HepG2 (cell line): ENCODE data around the gene DNM1L.

Experiments
- EP300 ChIP-seq, 3 experiments: sonication (generic) in 1 of 3; formaldehyde crosslinking in 1 of 3; IDR thresholded peaks; 2 replicates each; pipeline versions ENCODE4 v1.5.1 to v1.6.1; 2011 to 2020; ENCODE audit warnings: low read depth in 2 of 3, low read length in 2 of 3, borderline replicate concordance in 1 of 3, improper control_type of control experiment in 1 of 3, mild to moderate bottlenecking in 1 of 3, missing genetic modification reagents in 1 of 3, moderate library complexity in 1 of 3
- EZH2 ChIP-seq: conservative IDR thresholded peaks from 2 replicates; pipeline ENCODE4 v1.6.1; 2012; ENCODE audit warnings: mild to moderate bottlenecking, low read depth, low read length, moderate library complexity
- POLR2A ChIP-seq, 2 experiments: IDR thresholded peaks; 2 replicates each; pipeline ENCODE4 v1.6.1; 2011; ENCODE audit warnings: low read depth in 2 of 2, low read length in 2 of 2, mild to moderate bottlenecking in 1 of 2, moderate library complexity in 1 of 2; ENCODE audit not compliant: insufficient read depth in 1 of 2
- SRSF9 ChIP-seq: fragments of 200-400 bp; formaldehyde crosslinking; IDR thresholded peaks from 2 replicates; pipeline ENCODE4 v1.6.1; 2018; ENCODE audit warnings: borderline replicate concordance, mild to moderate bottlenecking, low read depth, low read length; ENCODE audit not compliant: insufficient read depth, poor library complexity, severe bottlenecking
- TF ChIP-seq, protein P1 (sequence below): IDR thresholded peaks from 2 replicates; pipeline ENCODE4 v1.6.1; 2012; ENCODE audit warnings: inconsistent platforms

DNA sequence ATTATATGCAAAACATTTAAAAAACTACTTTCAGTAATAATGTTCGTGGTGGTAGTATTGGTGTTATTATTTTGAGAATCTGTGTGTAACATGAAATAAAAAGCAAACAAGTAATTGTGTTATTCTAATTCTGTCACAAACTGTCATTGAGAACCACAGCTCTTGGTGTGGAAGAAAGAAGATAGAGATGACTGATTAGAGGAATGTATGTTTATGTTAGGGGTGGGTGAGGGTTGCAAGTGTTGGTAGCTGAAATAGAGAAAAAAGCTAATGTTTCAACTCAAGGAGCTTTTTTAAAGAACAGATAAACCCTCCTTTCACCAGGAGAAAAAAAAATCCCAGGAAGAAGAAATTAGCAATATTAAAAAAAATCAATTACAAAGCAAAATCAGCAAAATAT is 18.3 kb downstream of the DNM1L start:
- TF ChIP-seq SRSF9 (no peak), EP300 (IDR thresholded peaks at IDR 0.05; ENCODE audit: low read depth in 2 of 2, low read length in 2 of 2) (no peak), EP300 (CRISPR knock-in tag; IDR thresholded peaks at IDR 0.05; ENCODE audit: borderline replicate concordance) (no peak), POLR2A (IDR thresholded peaks at IDR 0.05; ENCODE audit: insufficient read depth in 1 of 2, low read depth in 2 of 2, low read length in 2 of 2) (no peak), EZH2 (no peak)
- TF ChIP-seq, protein P1, sequence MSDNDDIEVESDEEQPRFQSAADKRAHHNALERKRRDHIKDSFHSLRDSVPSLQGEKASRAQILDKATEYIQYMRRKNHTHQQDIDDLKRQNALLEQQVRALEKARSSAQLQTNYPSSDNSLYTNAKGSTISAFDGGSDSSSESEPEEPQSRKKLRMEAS = no peak
